Eye (tissue), 1 donor: ENCODE results near the gene KCNIP4.

Experiments
- DNase-seq: peaks from one replicate; pipeline ENCODE4 v3.0.0-alpha.2; 2015

The KCNIP4 gene

DNA sequence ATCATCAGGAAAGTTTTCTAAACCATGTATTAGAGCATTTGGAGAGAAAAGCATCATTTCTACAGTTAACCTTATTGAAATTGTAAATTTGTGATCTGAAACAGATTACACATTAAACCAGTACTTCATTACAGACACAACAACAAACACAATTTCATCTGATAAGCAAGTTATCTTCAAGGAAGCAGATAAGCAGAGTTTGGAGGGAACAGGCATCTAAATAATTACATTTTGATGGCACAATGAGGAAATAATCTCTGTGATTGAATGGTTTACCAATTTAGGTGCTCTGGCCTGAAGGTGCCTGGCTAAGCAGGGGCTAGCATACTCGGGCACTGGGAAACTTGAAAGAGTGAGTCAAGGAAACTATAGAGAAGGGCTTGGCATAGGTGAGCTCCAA lies 628.5 kb downstream of the KCNIP4 start:
- DNase-seq = no peak

GRCh38 chr4:21307709-21308108 lies 640.9 kb downstream of the KCNIP4 start:
- no peak for DNase-seq

DNA sequence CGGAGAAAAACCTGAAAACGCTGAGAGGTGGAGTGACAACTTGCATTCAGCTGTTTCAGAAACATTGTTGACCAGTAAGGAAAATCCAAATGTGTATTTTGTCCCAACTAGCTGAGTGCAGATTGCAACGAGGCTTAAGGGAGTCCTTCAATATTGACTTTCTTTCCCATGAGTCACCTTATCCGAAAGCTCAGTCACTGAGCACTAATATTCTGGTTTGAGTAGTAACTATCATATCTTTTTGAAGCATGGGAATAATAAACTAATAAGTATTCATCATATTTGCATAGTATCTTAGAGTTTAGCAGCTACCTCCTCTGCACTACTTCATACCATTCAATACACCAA lies 644.1 kb downstream of the KCNIP4 start:
- no peak for DNase-seq

GRCh38 chr4:21290562-21290961 lies 658.0 kb downstream of the KCNIP4 start:
- DNase-seq = peak; percentile 11

DNA sequence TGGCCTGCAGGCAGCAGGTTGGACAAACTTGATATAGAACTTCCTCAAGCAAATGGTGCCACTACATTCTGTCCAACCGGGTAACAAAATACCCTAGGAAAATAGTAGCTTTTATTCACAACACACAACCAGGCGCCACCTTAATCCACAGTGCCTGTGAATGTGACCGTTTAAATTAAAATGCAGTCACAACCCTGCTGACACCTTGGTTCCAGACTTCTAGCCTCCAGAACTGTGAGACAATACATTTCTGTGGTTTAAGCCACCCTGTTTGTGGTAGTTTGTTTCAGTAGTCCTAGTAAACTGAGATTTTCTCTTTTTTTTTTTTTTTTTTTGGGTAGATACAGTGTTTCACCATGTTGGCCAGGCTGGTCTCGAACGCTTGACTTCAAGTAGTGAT lies 672.5 kb downstream of the KCNIP4 start:
- no peak for DNase-seq

- DNase-seq = no peak
These were observed 677.0 kb downstream of the KCNIP4 start for GRCh38 chr4:21271439-21272052.

DNA sequence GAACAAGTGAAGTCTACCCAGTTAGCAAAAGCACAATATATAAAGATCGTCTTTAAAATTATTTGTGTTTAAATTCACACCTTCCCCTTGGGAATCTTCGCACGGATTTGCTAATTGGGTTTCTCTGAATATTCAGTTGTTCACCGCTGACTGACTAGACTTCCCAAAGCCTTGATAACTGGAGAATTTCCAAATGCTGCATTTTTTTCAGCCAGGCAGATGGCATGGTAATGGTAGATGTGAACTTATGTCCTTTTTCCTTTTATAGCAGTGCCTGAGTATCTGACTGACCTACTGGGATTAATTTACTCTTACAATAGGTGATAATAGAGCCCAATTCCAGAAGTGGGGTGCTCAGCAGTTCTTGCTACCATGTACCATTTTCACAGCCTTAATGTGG lies 700.2 kb downstream of the KCNIP4 start:
- DNase-seq = no peak

DNA sequence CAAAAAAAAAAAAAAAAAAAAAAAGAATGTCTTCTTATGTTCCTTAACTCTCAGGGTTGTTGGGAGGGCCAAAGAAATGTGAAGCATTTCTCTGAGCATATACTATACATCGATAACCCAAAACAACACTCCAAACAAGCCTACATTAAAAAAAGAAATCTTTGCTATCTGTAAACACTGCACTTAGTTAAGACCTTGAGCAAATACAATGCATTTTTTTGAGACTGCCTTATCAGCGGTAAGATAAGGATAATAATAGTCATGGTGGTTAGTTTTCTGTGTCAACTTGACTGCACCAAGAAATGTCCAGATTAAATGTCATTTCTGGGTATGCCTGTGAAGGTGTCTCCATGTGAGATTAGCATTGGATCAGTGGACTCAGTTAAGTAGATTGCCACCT lies 706.4 kb downstream of the KCNIP4 start:
- DNase-seq = no peak

DNA sequence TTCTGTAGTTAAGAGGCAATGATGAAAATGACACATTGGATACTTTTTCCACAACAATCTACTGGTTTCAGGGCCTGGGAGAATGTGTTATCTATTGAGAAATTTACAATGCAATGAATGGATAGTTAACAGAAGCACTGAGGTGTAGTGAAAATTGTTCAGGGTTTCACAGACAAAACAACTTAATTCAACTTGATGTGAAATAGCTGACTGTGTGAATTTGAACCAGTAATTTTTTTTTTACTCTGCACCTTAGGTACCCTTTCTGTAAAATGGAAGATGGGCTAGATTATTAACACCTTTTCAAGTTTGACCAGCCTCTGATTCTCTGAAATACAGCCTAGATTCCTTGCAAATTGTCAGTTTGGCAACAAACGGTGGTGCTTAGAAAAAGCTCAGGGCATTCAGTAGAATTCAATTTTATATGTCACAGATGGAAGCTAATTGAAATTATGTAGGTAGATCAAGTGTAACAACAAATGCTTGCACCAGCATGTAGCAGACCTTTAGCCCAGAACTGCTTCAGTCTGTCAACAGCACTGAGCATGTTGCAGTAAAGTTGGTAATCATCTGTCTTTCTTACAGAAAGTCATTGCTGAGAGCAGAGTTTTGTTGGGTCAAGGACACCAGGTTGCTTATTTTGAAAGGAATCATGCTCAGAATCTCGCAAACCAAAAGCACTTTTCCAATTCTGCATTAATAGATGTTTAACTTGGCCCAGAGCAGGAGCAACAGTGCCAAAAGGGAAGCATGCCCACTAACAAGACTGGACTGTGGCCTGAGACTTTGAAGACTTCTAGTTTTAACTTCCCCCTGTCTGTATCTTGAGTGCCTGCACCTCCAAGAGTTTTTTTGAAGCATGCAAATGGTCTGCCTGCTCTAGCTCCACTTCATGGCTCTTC lies 721.7 kb downstream of the KCNIP4 start:
- DNase-seq = no peak

- no peak for DNase-seq
These were observed 736.7 kb downstream of the KCNIP4 start for GRCh38 chr4:21211846-21212245.

DNA sequence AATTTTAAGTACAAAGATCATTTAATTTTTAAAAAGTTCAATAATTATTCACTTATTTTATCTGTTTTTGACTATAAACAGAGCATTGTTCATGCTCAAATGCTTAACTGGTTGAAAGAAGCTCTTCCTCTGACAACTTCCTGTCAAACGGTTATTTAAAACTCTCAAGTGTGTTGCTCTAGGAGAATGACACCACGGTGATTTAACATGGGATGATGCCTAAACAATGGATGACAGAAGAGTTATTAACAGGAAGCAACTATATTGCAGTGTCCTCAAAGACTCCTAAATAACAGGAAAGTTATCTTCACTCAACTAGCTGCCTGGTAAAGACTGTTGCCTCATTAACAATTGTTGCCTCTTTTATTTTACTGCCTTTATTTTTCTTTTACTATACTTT lies 738.7 kb downstream of the KCNIP4 start:
- peak; percentile 30 for DNase-seq

- DNase-seq = peak; percentile 8
These were observed 742.6 kb downstream of the KCNIP4 start for GRCh38 chr4:21205821-21206531.

GRCh38 chr4:21203416-21203815 lies 745.2 kb downstream of the KCNIP4 start:
- DNase-seq = no peak

DNA sequence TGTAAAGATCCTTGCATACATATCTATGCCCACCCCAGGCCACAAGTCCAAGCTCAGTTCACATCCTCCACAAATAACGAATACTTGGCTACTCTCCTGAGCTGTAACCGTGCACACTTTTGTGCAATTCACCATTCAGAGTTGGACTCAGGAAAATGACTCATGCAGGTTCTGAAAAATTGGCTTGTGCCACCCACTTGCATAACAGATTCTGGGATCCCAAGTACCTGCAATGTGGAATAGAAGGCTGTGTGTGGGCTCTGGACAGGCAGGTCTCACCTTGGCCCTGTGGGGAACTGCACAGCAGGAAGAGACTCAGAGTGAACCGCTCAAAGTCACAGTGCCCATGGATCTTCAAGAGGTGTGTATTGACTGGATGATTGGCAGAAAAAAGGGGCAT lies 745.6 kb downstream of the KCNIP4 start:
- DNase-seq = no peak

DNA sequence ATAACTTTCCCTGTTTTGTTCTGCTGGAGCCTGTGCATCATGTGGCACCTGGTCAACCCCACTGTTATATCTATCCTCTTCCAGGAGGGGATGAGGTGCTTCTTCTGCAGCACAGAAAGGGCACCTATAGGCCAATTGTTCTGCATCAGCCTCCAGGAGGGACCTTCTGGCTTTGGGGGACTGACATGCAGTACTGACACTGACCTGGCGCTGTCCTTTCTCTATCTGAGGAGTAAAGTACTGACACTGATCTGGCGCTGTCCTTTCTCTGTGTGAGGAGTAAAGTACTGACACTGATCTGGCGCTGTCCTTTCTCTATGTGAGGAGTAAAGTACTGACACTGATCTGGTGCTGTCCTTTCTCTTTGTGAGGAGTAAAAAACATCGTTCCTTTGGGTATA lies 749.9 kb downstream of the KCNIP4 start:
- DNase-seq = no peak

- DNase-seq = no peak
These were observed 752.9 kb downstream of the KCNIP4 start for GRCh38 chr4:21195682-21196081.

DNA sequence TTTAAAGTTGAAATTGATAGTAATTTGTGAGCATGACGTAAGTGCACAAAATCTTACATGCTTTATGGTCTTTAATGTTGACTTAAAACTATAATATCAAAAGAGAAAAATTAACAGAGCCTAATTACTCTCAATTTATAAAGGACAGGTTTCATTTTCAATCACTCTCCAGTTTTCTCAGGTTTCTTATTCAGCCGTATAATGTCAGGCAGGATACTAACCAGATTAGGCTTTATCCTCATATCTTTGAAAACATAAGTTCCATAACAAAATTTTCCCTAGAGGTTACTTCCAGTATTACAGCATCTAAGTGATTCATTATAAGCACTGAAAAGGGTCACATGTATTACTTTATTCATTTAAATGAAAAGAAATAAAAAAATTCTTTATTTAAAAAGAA lies 756.2 kb downstream of the KCNIP4 start:
- DNase-seq = no peak

DNA sequence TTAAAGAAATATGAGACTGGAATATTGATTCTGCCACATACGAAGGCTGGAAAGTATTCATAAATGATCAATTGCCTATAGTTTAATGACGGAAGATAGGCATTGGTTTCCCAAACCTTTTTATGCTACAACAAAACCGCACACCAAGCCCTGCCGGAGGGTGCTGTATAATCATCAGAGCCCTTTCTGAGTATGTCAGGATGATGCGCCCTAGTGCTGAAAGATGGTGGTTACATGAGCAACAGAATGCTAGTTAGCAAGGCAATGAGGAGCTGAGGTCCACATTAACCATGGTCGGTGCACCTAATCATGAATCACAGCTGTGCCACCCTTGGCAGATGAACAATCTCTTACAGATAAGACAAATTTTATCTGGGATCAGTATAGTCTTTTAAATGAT lies 757.3 kb downstream of the KCNIP4 start:
- DNase-seq = peak; percentile 13

DNA sequence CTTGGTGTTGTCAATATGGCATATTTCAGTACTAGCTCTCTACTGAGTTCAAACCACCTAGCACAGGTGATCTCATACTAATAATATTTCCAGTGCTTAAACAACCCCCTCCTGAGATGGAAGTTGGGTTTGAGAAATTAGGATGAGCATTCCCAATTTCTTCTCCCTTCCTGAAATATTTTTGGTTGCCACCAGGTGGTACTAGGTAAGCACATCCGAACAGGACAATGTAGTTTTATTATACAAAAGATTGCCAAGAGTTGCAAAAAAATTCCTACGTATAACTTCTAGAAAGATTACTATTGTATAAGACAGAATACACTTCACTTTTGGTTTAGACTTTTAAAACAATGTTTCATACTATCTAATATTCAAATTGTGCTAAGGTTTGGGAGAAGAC lies 763.8 kb downstream of the KCNIP4 start:
- DNase-seq = no peak

GRCh38 chr4:21181716-21182115 lies 766.9 kb downstream of the KCNIP4 start:
- no peak for DNase-seq

- DNase-seq = no peak
These were observed 770.7 kb downstream of the KCNIP4 start for GRCh38 chr4:21177871-21178270.

- DNase-seq = no peak
These were observed 771.5 kb downstream of the KCNIP4 start for GRCh38 chr4:21177092-21177491.

DNA sequence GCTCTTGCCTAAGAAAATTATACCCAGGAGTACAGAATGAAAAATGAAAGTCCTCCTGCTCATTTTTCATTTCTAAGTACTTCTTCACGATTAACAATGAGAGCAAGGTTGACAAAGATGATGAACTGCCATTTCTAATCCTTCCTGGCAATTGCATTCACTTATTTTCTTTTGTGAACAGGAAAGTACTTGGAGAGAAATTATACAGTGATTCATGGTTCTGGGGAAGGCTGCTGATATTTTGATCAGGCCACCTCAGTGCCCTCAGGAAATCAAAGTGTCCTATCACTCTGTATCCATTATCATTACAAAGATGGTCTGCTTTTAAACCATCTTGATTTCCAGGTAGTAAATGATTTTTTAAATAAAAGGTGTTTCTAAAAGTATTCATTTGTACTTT lies 780.9 kb downstream of the KCNIP4 start:
- DNase-seq = no peak

GRCh38 chr4:21155367-21155766 lies 793.2 kb downstream of the KCNIP4 start:
- no peak for DNase-seq
